OCI-M1 (cell line): ENCODE results near the gene PRKACA.

Source experiments
- DNase-seq: peaks from one replicate; lab custom pipeline; 2025; lab: John Stamatoyannopoulos, UW

PRKACA gene

GRCh38 chr19:14093117-14093823 lies 24.3 kb downstream of the PRKACA start:
- DNase-seq: peak; percentile 82

GRCh38 chr19:14091813-14092462 lies 25.6 kb downstream of the PRKACA start:
- no peak for DNase-seq

- DNase-seq: peak; percentile 100
These were observed 26.3 kb downstream of the PRKACA start for GRCh38 chr19:14091081-14091812.

GRCh38 chr19:14090509-14091080 lies 27.0 kb downstream of the PRKACA start, which contains the start of gene SAMD1:
TSS of gene SAMD1 (minus strand) at chr19:14090751.
- DNase-seq: no peak

GRCh38 chr19:14089662-14090508 lies 27.7 kb downstream of the PRKACA start:
- DNase-seq: peak; percentile 91

- DNase-seq: no peak
These were observed 28.2 kb downstream of the PRKACA start for GRCh38 chr19:14089412-14089661.

GRCh38 chr19:14088634-14089411 lies 28.7 kb downstream of the PRKACA start:
- no peak for DNase-seq

GRCh38 chr19:14086098-14086497 lies 31.5 kb downstream of the PRKACA start:
- no peak for DNase-seq

GRCh38 chr19:14085309-14085995 lies 32.1 kb downstream of the PRKACA start, which contains the start of gene C19orf67:
TSS of gene C19orf67 (minus strand) at chr19:14085783. CDS start at chr19:14085627, 156 bp downstream.
- DNase-seq: no peak

- DNase-seq: no peak
These were observed 34.9 kb downstream of the PRKACA start for GRCh38 chr19:14082675-14082960.

GRCh38 chr19:14081797-14082674 lies 35.5 kb downstream of the PRKACA start:
- peak; percentile 86 for DNase-seq

GRCh38 chr19:14080887-14081796 lies 36.4 kb downstream of the PRKACA start:
- peak; percentile 100 for DNase-seq

GRCh38 chr19:14078411-14078810 lies 39.2 kb downstream of the PRKACA start:
- no peak for DNase-seq

- no peak for DNase-seq
These were observed 43.4 kb downstream of the PRKACA start for GRCh38 chr19:14073925-14074838.

- DNase-seq: peak; percentile 99
These were observed 44.2 kb downstream of the PRKACA start for GRCh38 chr19:14073261-14073924.

GRCh38 chr19:14072535-14073260 lies 44.9 kb downstream of the PRKACA start, which contains the start of gene MISP3:
TSS of gene MISP3 (plus strand) at chr19:14072786. CDS start at chr19:14073310, 524 bp downstream.
- DNase-seq: peak; percentile 84
